ENCODE data around the gene ACSM2A.

GRCh38 chr16:20510323-20510722, 59.0 kb downstream of the ACSM2A start:
- TF ChIP-seq SP1 (IDR thresholded peaks at IDR 0.05; ENCODE audit: low read depth, low read length) (no peak), KDM1A (IDR thresholded peaks at IDR 0.05; ENCODE audit: borderline replicate concordance) (no peak), EZH2 (IDR thresholded peaks at IDR 0.05; ENCODE audit: borderline replicate concordance, control insufficient read depth, low read depth, low read length) (no peak), SUZ12 (IDR thresholded peaks at IDR 0.05; ENCODE audit: unreplicated experiment) (no peak), CTCF (IDR thresholded peaks at IDR 0.05 in 2 of 3, conservative IDR thresholded peaks at IDR 0.05 in 1 of 3; ENCODE audit: control insufficient read depth in 2 of 3, extremely low read depth in 1 of 3, insufficient read depth in 1 of 3, low read depth in 3 of 3, low read length in 3 of 3) (no peak), PBX3 (IDR thresholded peaks at IDR 0.05; ENCODE audit: insufficient replicate concordance, low read depth, low read length) (no peak), TAF1 (IDR thresholded peaks at IDR 0.05; ENCODE audit: borderline replicate concordance, low read depth, low read length) (no peak), CBX5 (IDR thresholded peaks at IDR 0.05; ENCODE audit: low read depth) (no peak), E4F1 (IDR thresholded peaks at IDR 0.05; ENCODE audit: borderline replicate concordance, partially characterized antibody) (no peak), TBL1XR1 (IDR thresholded peaks at IDR 0.05; ENCODE audit: low read depth, low read length) (no peak), HDAC2 (IDR thresholded peaks at IDR 0.05) (no peak)

Data from GM12878 (cell line).